Gastrocnemius medialis (tissue), 4 donors: ENCODE data around the gene DDX28. TPM values are rescaled to one million over a fixed set of nuclear protein-coding genes. Genes with fewer than 3 reads are reported as not detected.

Source experiments
- ATAC-seq, 2 donors: fragments of 150-250 bp; one replicate each; pipeline ENCODE4 v1.9.1; 2016
- DNase-seq, 2 donors: peaks; one replicate each; pipeline ENCODE4 v3.0.0-alpha.2; 2019
- H3K27ac ChIP-seq, 4 donors: fragments of 200-600 bp; sonication (generic); 1 replicate in 1 of 4; 2 replicates in 3 of 4; pipeline ENCODE4 v1.5.1; 2016 to 2018; ENCODE audit warnings: mild to moderate bottlenecking in 2 of 4, moderate library complexity in 1 of 4
- H3K27me3 ChIP-seq, 3 donors: fragments of 200-600 bp; sonication (generic) in 2 of 3; 1 replicate in 1 of 3; 2 replicates in 2 of 3; pipeline versions ENCODE4 v1.5.1 to v1.6.0; 2016 to 2019; ENCODE audit warnings: mild to moderate bottlenecking in 1 of 3, moderate library complexity in 1 of 3
- H3K36me3 ChIP-seq, 2 donors: fragments of 200-600 bp; sonication (generic) in 1 of 2; one replicate each; pipeline ENCODE4 v1.5.1; 2017 to 2018
- H3K4me1 ChIP-seq, 2 donors: fragments of 200-600 bp; sonication (generic) in 1 of 2; one replicate each; pipeline ENCODE4 v1.5.1; 2016 to 2017; ENCODE audit warnings: mild to moderate bottlenecking in 2 of 2
- H3K4me3 ChIP-seq, 4 donors: fragments of 200-600 bp; sonication (generic) in 3 of 4; 1 replicate in 1 of 4; 2 replicates in 3 of 4; pipeline ENCODE4 v1.5.1; 2016 to 2019; ENCODE audit warnings: mild to moderate bottlenecking in 2 of 4
- H3K9me3 ChIP-seq, 3 donors: fragments of 200-600 bp; sonication (generic) in 2 of 3; 1 replicate in 1 of 3; 2 replicates in 2 of 3; pipeline ENCODE4 v1.5.1; 2016 to 2019
- CTCF ChIP-seq, 5 experiments: fragments of 450-650 bp in 3 of 5; fragments of 200-600 bp in 2 of 5; sonication (generic) in 2 of 5; IDR thresholded peaks in 4 of 5; conservative IDR thresholded peaks in 1 of 5; 1 replicate in 4 of 5; 2 replicates in 1 of 5; pipeline ENCODE4 v1.5.1; 2016 to 2019; ENCODE audit warnings: antibody characterized with exemption in 5 of 5, mild to moderate bottlenecking in 3 of 5, moderate library complexity in 3 of 5
- POLR2A ChIP-seq, 2 donors: fragments of 450-650 bp; IDR thresholded peaks; one replicate each; pipeline ENCODE4 v1.6.1; 2017; ENCODE audit warnings: antibody characterized with exemption in 2 of 2, mild to moderate bottlenecking in 2 of 2, moderate library complexity in 2 of 2
- in situ Hi-C, 4 donors: fragments of 200-750 bp; cut with MboI; loops; one replicate each; pipeline versions ENCODE4 v1.15.0 to v1.8.0; 2017; ENCODE audit warnings: low sequenced_read_pairs in 4 of 4
- intact Hi-C: fragments of 100-400 bp; cut with DNase I; formaldehyde crosslinking; loops from one replicate; pipeline ENCODE4 v1.15.1; 2023; ENCODE audit warnings: low total_unique reads
- total RNA-seq, 4 donors: library from RNA; depleted of rRNA; stranded (reverse); fragments of >200 nt; gene quantifications; one replicate each; pipeline versions ENCODE4 v1.1.0 to v1.2.3, GENCODE V29; 2016

DDX28 gene
- total RNA-seq, 4 donors from 2014 or later, result 6.2 to 16.1 (median 10.4) TPM

DNA sequence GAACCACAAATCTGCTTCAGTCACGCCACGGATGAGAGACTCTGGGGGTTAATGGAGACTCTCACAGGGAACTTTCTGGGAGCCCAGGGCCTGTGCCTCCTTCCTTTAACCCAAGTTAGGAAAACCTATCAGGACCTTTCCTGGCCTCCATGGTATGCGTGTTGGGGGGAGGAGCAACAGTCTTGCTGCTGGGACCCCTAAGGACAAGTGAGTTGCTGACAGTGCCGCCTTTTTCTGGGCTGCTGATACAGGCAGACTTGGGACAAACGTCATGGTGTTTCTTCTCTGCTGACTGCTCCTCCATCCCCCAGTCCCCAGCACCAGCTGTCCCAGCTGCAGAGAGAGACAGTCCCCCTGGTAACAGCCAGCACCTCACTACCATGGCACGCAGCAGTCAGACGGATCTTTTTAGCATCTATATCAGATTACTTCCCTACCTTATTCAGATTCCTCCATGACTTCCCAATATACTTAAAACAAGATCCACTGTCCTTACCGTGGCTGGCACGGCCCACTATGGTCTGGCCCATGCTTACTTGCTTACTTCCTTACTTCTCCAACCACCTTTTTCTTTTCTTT is 13.8 kb downstream of the DDX28 start:
- TF ChIP-seq POLR2A (IDR thresholded peaks at IDR 0.05), result no peak
- no peak for TF ChIP-seq CTCF (IDR thresholded peaks at IDR 0.05 in 4 of 5, conservative IDR thresholded peaks at IDR 0.05 in 1 of 5)
- ATAC-seq (no peak), DNase-seq (no peak)
- Histone ChIP-seq H3K27ac (no peak overlapping the region), H3K4me1 (no peaks in the 10 kb centered on the region), H3K27me3 (no peaks in the 10 kb centered on the region), H3K36me3 (no peaks in the 10 kb centered on the region), H3K4me3 (no peak overlapping the region), H3K9me3 (no peaks in the 10 kb centered on the region)
- in situ Hi-C loops, result no loop called here
- intact Hi-C loops, result no loop called here

DNA sequence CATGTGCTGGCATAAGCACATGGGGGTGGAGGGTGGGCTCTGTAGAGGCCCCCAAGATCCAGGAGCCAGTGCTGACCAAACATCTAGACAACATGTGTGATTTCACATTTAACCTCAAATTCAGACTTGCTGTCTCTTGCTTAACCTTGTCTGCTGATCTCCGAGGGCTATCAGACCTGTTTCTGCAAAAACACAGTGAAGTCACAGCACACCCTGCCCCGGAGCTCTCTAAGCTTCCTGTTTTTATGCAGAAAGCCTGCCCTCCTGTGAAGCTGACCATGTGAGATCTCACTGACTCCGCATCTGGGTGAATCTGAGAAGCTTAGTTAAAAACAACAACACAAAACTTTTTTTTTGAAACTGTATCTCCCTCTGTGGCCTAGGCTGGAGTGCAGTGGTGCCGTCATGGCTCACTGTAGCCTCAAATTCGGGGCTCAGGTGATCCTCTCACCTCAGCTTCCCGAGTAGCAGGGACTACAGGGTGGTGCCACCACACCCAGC is 17.2 kb downstream of the DDX28 start:
- peak in 1 of 2 donors; percentile 45 for DNase-seq

GRCh38 chr16:68005211-68005610 is 17.8 kb downstream of the DDX28 start:
- ATAC-seq, result no peak
- no peak overlapping the region for H3K4me3 ChIP-seq
- no peak for DNase-seq
- H3K27ac ChIP-seq, result peak overlapping the region in 3 of 4 donors; percentile 35 to 47 (median 37)
- in situ Hi-C loops (no loop called here), intact Hi-C loops (no loop called here)
- no peaks in the 10 kb centered on the region for H3K27me3 ChIP-seq
- H3K9me3 ChIP-seq, result no peaks in the 10 kb centered on the region
- TF ChIP-seq CTCF (IDR thresholded peaks at IDR 0.05 in 4 of 5, conservative IDR thresholded peaks at IDR 0.05 in 1 of 5) (no peak), POLR2A (IDR thresholded peaks at IDR 0.05) (no peak)
- H3K4me1 ChIP-seq, result no peaks in the 10 kb centered on the region
- no peaks in the 10 kb centered on the region for H3K36me3 ChIP-seq

More for the DNA sequence above, 17.2 kb downstream of the DDX28 start:
- Histone ChIP-seq H3K9me3 (no peaks in the 10 kb centered on the region), H3K4me3 (no peak overlapping the region), H3K4me1 (no peaks in the 10 kb centered on the region), H3K36me3 (no peaks in the 10 kb centered on the region), H3K27ac (peak overlapping the region in 3 of 4 donors; percentile 35 to 47 (median 37)), H3K27me3 (no peaks in the 10 kb centered on the region)
- in situ Hi-C loops, result no loop called here
- intact Hi-C loops, result no loop called here
- ATAC-seq, result peak in 1 of 2 donors; percentile 47
- TF ChIP-seq POLR2A (IDR thresholded peaks at IDR 0.05) (peak in 1 of 2 donors; percentile 31), CTCF (IDR thresholded peaks at IDR 0.05 in 4 of 5, conservative IDR thresholded peaks at IDR 0.05 in 1 of 5) (no peak)

DNA sequence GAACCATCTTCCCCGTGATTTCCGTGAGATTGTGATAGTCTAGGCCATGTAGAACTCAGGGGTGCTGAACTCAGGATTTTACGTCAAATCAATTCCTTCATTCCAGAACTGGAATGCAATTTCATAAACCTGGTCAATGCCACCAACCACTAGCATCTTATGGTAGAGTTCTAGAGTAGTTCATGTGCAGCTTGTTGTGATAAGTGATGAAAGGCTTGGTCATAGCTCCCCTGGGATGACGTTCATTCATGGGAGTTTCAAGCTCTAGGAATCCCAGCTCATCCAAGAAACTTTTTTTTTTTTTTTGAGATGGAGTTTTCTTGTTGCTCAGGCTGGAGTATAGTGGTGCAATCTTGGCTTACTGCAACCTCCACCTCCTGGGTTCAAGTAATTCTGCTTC is 20.0 kb downstream of the DDX28 start:
- intact Hi-C loops (no loop called here), in situ Hi-C loops (no loop called here)

More for the DNA sequence above, 20.0 kb downstream of the DDX28 start:
- no peaks in the 10 kb centered on the region for H3K36me3 ChIP-seq
- no peak overlapping the region for H3K4me3 ChIP-seq
- no peak for ATAC-seq
- no peak overlapping the region for H3K27ac ChIP-seq
- no peak for TF ChIP-seq CTCF (IDR thresholded peaks at IDR 0.05 in 4 of 5, conservative IDR thresholded peaks at IDR 0.05 in 1 of 5)
- no peak for TF ChIP-seq POLR2A (IDR thresholded peaks at IDR 0.05)
- no peaks in the 10 kb centered on the region for H3K27me3 ChIP-seq
- H3K9me3 ChIP-seq, result no peaks in the 10 kb centered on the region
- no peaks in the 10 kb centered on the region for H3K4me1 ChIP-seq
- no peak for DNase-seq
